GM23338 (cell line): Measurements from ENCODE around the gene TRIM56. TPM values are rescaled to one million over a fixed set of nuclear protein-coding genes. Genes with fewer than 3 reads are reported as not detected.

Experiments
- ATAC-seq: fragments of 200-7000 bp; cut with Tn5 transposase; 3 replicates; pipeline ENCODE4 v1.9.1; 2020
- DNase-seq: peaks from one replicate; pipeline ENCODE4 v3.0.0-alpha.2; 2015; ENCODE audit warnings: low spot score
- H2AFZ ChIP-seq: fragments of 200-600 bp; sonication (generic); 2 replicates; pipeline ENCODE4 v1.8.0; 2016; ENCODE audit warnings: antibody characterized with exemption, mild to moderate bottlenecking, moderate library complexity
- H3F3A ChIP-seq: fragments of 200-600 bp; sonication (generic); replicated peaks from 2 replicates; pipeline ENCODE4 v1.8.0; 2017; ENCODE audit warnings: antibody characterized with exemption, mixed run types, low read depth
- H3K27ac ChIP-seq: fragments of 200-600 bp; sonication (generic); 2 replicates; pipeline ENCODE4 v1.6.1; 2016; ENCODE audit warnings: low read depth
- H3K27me3 ChIP-seq: fragments of 200-600 bp; sonication (generic); 2 replicates; pipeline ENCODE4 v1.8.0; 2016; ENCODE audit warnings: mild to moderate bottlenecking, mixed run types, moderate library complexity; ENCODE audit not compliant: insufficient read depth
- H3K36me3 ChIP-seq: fragments of 200-600 bp; sonication (generic); 2 replicates; pipeline ENCODE4 v1.8.0; 2016; ENCODE audit warnings: mild to moderate bottlenecking; ENCODE audit not compliant: insufficient read depth
- H3K4me1 ChIP-seq: fragments of 200-600 bp; sonication (generic); 2 replicates; pipeline ENCODE4 v1.8.0; 2016; ENCODE audit warnings: mild to moderate bottlenecking, moderate library complexity; ENCODE audit not compliant: insufficient read depth
- H3K4me2 ChIP-seq: fragments of 200-600 bp; sonication (generic); 2 replicates; pipeline ENCODE4 v1.7.1; 2017; ENCODE audit warnings: mixed run types
- H3K4me3 ChIP-seq: fragments of 200-600 bp; sonication (generic); 2 replicates; pipeline ENCODE4 v1.6.1; 2016; ENCODE audit warnings: mixed run types
- H3K79me2 ChIP-seq: fragments of 200-600 bp; sonication (generic); replicated peaks from 2 replicates; pipeline ENCODE4 v1.8.0; 2017; ENCODE audit warnings: mild to moderate bottlenecking; ENCODE audit not compliant: insufficient read depth
- H3K9me2 ChIP-seq: fragments of 200-600 bp; sonication (generic); 2 replicates; pipeline ENCODE4 v1.8.0; 2017; ENCODE audit not compliant: insufficient read depth
- H4K20me1 ChIP-seq: fragments of 200-600 bp; sonication (generic); replicated peaks from 2 replicates; pipeline ENCODE4 v1.8.0; 2017; ENCODE audit warnings: mild to moderate bottlenecking; ENCODE audit not compliant: insufficient read depth
- H3K27ac Mint-ChIP-seq: 2 replicates; pipeline ENCODE4 v1.8.0; 2020; ENCODE audit warnings: inconsistent platforms, mild to moderate bottlenecking, moderate library complexity, mixed read lengths
- H3K27me3 Mint-ChIP-seq: 3 replicates; pipeline ENCODE4 v1.8.0; 2022; ENCODE audit warnings: low read depth, mild to moderate bottlenecking, moderate library complexity, mixed read lengths, inconsistent platforms; ENCODE audit not compliant: insufficient read depth, poor library complexity
- H3K36me3 Mint-ChIP-seq: 3 replicates; pipeline ENCODE4 v1.8.0; 2021; ENCODE audit warnings: low read depth, mild to moderate bottlenecking, inconsistent platforms, moderate library complexity, mixed read lengths
- H3K4me1 Mint-ChIP-seq: 3 replicates; pipeline ENCODE4 v1.8.0; 2020; ENCODE audit warnings: mild to moderate bottlenecking, inconsistent platforms, mixed read lengths
- H3K4me3 Mint-ChIP-seq: 3 replicates; pipeline ENCODE4 v1.8.0; 2021; ENCODE audit warnings: moderate library complexity, mild to moderate bottlenecking, inconsistent platforms, mixed read lengths
- H3K9me3 Mint-ChIP-seq: 3 replicates; pipeline ENCODE4 v1.8.0; 2020; ENCODE audit warnings: moderate library complexity, mild to moderate bottlenecking, inconsistent platforms, mixed read lengths
- CREB1 ChIP-seq: fragments of 250-450 bp; sonication (Bioruptor Pico); IDR thresholded peaks from 2 replicates; pipeline ENCODE4 v1.5.0; 2020; ENCODE audit warnings: low read depth, mild to moderate bottlenecking, moderate library complexity
- CTCF ChIP-seq, 2 experiments: fragments of 200-600 bp in 1 of 2; sonication (generic) in 1 of 2; conservative IDR thresholded peaks; 2 replicates each; pipeline versions ENCODE4 v1.5.1 to v1.6.1; 2016 to 2017; ENCODE audit warnings: antibody characterized with exemption in 2 of 2, low read depth in 2 of 2, mild to moderate bottlenecking in 2 of 2, moderate library complexity in 1 of 2
- ETS1 ChIP-seq: IDR thresholded peaks from 2 replicates; pipeline ENCODE4 v1.6.1; 2016; ENCODE audit warnings: antibody characterized with exemption
- EZH2 ChIP-seq: fragments of 200-600 bp; sonication (generic); IDR thresholded peaks from one replicate; pipeline ENCODE4 v1.8.0; 2017; ENCODE audit warnings: antibody characterized with exemption, mild to moderate bottlenecking, low read depth; ENCODE audit not compliant: unreplicated experiment
- EZH2phosphoT487 ChIP-seq: fragments of 200-600 bp; sonication (generic); IDR thresholded peaks from one replicate; pipeline ENCODE4 v1.8.1; 2018; ENCODE audit warnings: antibody characterized with exemption; ENCODE audit not compliant: unreplicated experiment
- NANOG ChIP-seq: IDR thresholded peaks from 2 replicates; pipeline ENCODE4 v1.6.1; 2016; ENCODE audit warnings: antibody characterized with exemption, borderline replicate concordance
- POLR2AphosphoS5 ChIP-seq: IDR thresholded peaks from 2 replicates; pipeline ENCODE4 v1.6.1; 2016; ENCODE audit warnings: antibody characterized with exemption, low read depth
- REST ChIP-seq: IDR thresholded peaks from one replicate; pipeline ENCODE4 v1.6.1; 2018; ENCODE audit warnings: antibody characterized with exemption; ENCODE audit not compliant: unreplicated experiment
- STAT1 ChIP-seq: IDR thresholded peaks from one replicate; pipeline ENCODE4 v1.6.1; 2016; ENCODE audit warnings: antibody characterized with exemption; ENCODE audit not compliant: unreplicated experiment
- ZNF114 ChIP-seq: fragments of 250-450 bp; sonication (Bioruptor Pico); IDR thresholded peaks from 2 replicates; pipeline ENCODE4 v1.5.0; 2020; ENCODE audit warnings: mild to moderate bottlenecking, moderate library complexity
- ZNF331 ChIP-seq: fragments of 250-450 bp; sonication (Bioruptor Pico); IDR thresholded peaks from 2 replicates; pipeline ENCODE4 v1.5.0; 2020; ENCODE audit warnings: low read depth, mild to moderate bottlenecking, moderate library complexity
- ZNF462 ChIP-seq: fragments of 250-450 bp; sonication (Bioruptor Pico); IDR thresholded peaks from 2 replicates; pipeline ENCODE4 v1.5.0; 2020; ENCODE audit warnings: mild to moderate bottlenecking, moderate library complexity
- polyA plus RNA-seq: library from polyadenylated mRNA; unstranded; fragments of >200 nt; fragmentation: Nextera tagmentation; extraction: Ambion mirVana; gene quantifications from 2 replicates; pipeline ENCODE4 v1.2.1, GENCODE V29; 2016
- total RNA-seq: library from RNA; depleted of rRNA; stranded (reverse); fragments of >200 nt; shearing (Covaris generic); gene quantifications from 2 replicates; pipeline ENCODE4 v1.2.3, GENCODE V29; 2014

The TRIM56 gene
- total and polyA plus RNA-seq, 2 experiments from 2014 or later: 10.0 to 15.7 TPM

GRCh38 chr7:101137651-101138212 lies 52.5 kb downstream of the TRIM56 start:
- TF ChIP-seq REST (no peak), CTCF (conservative IDR thresholded peaks at IDR 0.05; ENCODE audit: low read depth in 2 of 2) (no peak), CREB1 (CRISPR knock-in tag) (no peak), ZNF114 (CRISPR knock-in tag) (no peak), ZNF462 (CRISPR knock-in tag) (no peak), ETS1 (no peak), EZH2 (no peak), EZH2phosphoT487 (no peak), NANOG (no peak), ZNF331 (CRISPR knock-in tag) (no peak), STAT1 (no peak), POLR2AphosphoS5 (no peak)
- H3K27me3 ChIP-seq: no peaks in the 10 kb centered on the region
- no peaks in the 10 kb centered on the region for H3K79me2 ChIP-seq
- peaks cover 15% of the 10 kb centered on the region for H3K27me3 Mint-ChIP-seq
- peaks cover 34% of the 10 kb centered on the region for H3K4me1 Mint-ChIP-seq
- no peaks in the 10 kb centered on the region for H3K36me3 ChIP-seq
- no peak overlapping the region for H3K4me3 ChIP-seq
- H3K4me3 Mint-ChIP-seq: no peak overlapping the region
- no peaks in the 10 kb centered on the region; the same call in 1 of the 2 replicates for H3F3A ChIP-seq
- peaks cover 26% of the 10 kb centered on the region for H3K4me1 ChIP-seq
- H3K27ac Mint-ChIP-seq: no peak overlapping the region
- no peak overlapping the region for H3K27ac ChIP-seq
- H3K9me2 ChIP-seq: no peaks in the 10 kb centered on the region
- H3K9me3 Mint-ChIP-seq: no peaks in the 10 kb centered on the region; the same call in 2 of the 3 replicates
- no peak overlapping the region for H3K4me2 ChIP-seq
- H4K20me1 ChIP-seq: no peaks in the 10 kb centered on the region
- DNase-seq (no peak), ATAC-seq (no peak)
- no peak overlapping the region for H2AFZ ChIP-seq
- no peaks in the 10 kb centered on the region for H3K36me3 Mint-ChIP-seq
